D721Med (cell line): Measurements from ENCODE around the gene HDAC4.

Experiments used
- DNase-seq: peaks from one replicate; pipeline ENCODE4 v3.0.0; 2011; ENCODE audit warnings: low spot score; ENCODE audit not compliant: insufficient read length
- FAIRE-seq: peaks from 2 replicates; lab custom pipeline; 2011; peaks lifted over from hg19 to GRCh38; lab: Jason Lieb, UNC
- CTCF ChIP-seq: IDR thresholded peaks from 2 replicates; pipeline ENCODE4 v1.5.1; 2012; ENCODE audit warnings: mild to moderate bottlenecking, control low read depth; ENCODE audit not compliant: insufficient read depth; ENCODE audit errors: missing control alignments

The HDAC4 gene

GRCh38 chr2:239345251-239345650 is 55.6 kb downstream of the HDAC4 start:
- DNase-seq (no peak), FAIRE-seq (no peak)
- TF ChIP-seq CTCF = no peak

GRCh38 chr2:239344857-239345216 is 56.0 kb downstream of the HDAC4 start:
- TF ChIP-seq CTCF = no peak
- DNase-seq (no peak), FAIRE-seq (no peak)

- FAIRE-seq = no peak
- no peak for DNase-seq
- no peak for TF ChIP-seq CTCF
Observed at GRCh38 chr2:239343946-239344856, 56.6 kb downstream of the HDAC4 start.

GRCh38 chr2:239343460-239343859 is 57.4 kb downstream of the HDAC4 start:
- DNase-seq (no peak), FAIRE-seq (no peak)
- no peak for TF ChIP-seq CTCF

- DNase-seq (no peak), FAIRE-seq (no peak)
- no peak for TF ChIP-seq CTCF
Observed at GRCh38 chr2:239341840-239342239, 59.0 kb downstream of the HDAC4 start.

DNA sequence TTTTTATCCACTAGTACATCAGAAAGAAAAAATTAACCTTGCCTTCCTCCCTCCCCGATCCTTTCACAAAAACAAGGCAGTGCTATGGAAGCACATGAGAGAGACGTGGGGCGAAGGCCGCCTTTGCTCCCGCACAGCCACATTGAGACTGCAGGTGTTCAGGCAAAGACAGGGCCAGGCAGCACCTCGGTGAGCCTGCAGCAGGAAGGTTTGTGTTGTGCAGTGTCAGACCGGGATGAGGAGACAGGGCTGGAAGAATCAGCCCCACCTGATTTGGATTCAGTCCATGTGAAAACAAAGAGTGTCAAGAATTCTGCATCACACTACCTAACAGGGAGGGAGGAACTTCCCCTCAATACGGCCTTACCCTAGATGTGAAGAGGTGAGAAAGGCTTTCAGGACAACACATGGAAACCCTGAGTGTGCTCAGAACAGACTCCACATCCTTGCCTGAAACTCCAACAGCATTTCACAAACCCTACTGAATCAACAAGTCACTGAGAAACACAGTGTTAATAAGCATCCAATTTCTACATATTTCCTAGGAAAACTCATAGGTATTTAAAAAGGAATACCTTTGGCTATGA is 59.6 kb downstream of the HDAC4 start:
- DNase-seq = no peak
- no peak for TF ChIP-seq CTCF
- no peak for FAIRE-seq
